Loucy (cell line): Measurements from ENCODE around the gene CACNG5.

Source experiments
- H2AFZ ChIP-seq: fragments of 200-600 bp; sonication (generic); 2 replicates; pipeline ENCODE4 v1.6.0; 2016; ENCODE audit warnings: antibody characterized with exemption, mild to moderate bottlenecking, low read length, moderate library complexity
- H3F3A ChIP-seq: fragments of 200-600 bp; 2 replicates; pipeline ENCODE4 v1.6.0; 2016; ENCODE audit warnings: antibody characterized with exemption, low read depth, mild to moderate bottlenecking
- H3K27me3 ChIP-seq: fragments of 200-600 bp; sonication (generic); 2 replicates; pipeline ENCODE4 v1.6.1; 2014; ENCODE audit warnings: low read length, mild to moderate bottlenecking; ENCODE audit not compliant: insufficient read depth, poor library complexity, severe bottlenecking
- H3K36me3 ChIP-seq: fragments of 200-600 bp; sonication (generic); 2 replicates; pipeline ENCODE4 v1.6.1; 2016; ENCODE audit warnings: low read length; ENCODE audit not compliant: insufficient read depth
- H3K4me1 ChIP-seq: fragments of 200-600 bp; sonication (generic); 2 replicates; pipeline ENCODE4 v1.5.1; 2014; ENCODE audit warnings: low read length, mild to moderate bottlenecking; ENCODE audit not compliant: insufficient read depth, poor library complexity, severe bottlenecking
- H3K4me2 ChIP-seq: fragments of 200-600 bp; sonication (generic); 2 replicates; pipeline ENCODE4 v1.6.0; 2014; ENCODE audit warnings: antibody characterized with exemption, low read length, low read depth, mild to moderate bottlenecking; ENCODE audit not compliant: poor library complexity, severe bottlenecking
- H3K4me3 ChIP-seq: fragments of 200-600 bp; sonication (generic); 2 replicates; pipeline ENCODE4 v1.5.1; 2014; ENCODE audit warnings: low read length, mild to moderate bottlenecking, mixed read lengths; ENCODE audit not compliant: poor library complexity, severe bottlenecking
- H3K79me2 ChIP-seq: fragments of 200-600 bp; sonication (generic); 2 replicates; pipeline ENCODE4 v1.6.1; 2014; ENCODE audit warnings: low read length; ENCODE audit not compliant: insufficient read depth
- H3K9ac ChIP-seq: fragments of 200-600 bp; sonication (generic); 2 replicates; pipeline ENCODE4 v1.6.0; 2014; ENCODE audit warnings: mild to moderate bottlenecking, low read depth, low read length, moderate library complexity; ENCODE audit not compliant: poor library complexity, severe bottlenecking
- H3K9me2 ChIP-seq: fragments of 200-600 bp; sonication (generic); replicated peaks from 2 replicates; pipeline ENCODE4 v1.6.1; 2016; ENCODE audit warnings: low read depth, low read length, mixed read lengths
- H3K9me3 ChIP-seq: fragments of 200-600 bp; sonication (generic); 2 replicates; pipeline ENCODE4 v1.6.1; 2014; ENCODE audit warnings: mild to moderate bottlenecking, antibody characterized with exemption, low read length, low read depth; ENCODE audit not compliant: insufficient read depth
- H4K20me1 ChIP-seq: fragments of 200-600 bp; sonication (generic); 2 replicates; pipeline ENCODE4 v1.6.0; 2014; ENCODE audit warnings: antibody characterized with exemption, low read length, mild to moderate bottlenecking; ENCODE audit not compliant: insufficient read depth, poor library complexity, severe bottlenecking
- EZH2phosphoT487 ChIP-seq: fragments of 200-600 bp; IDR thresholded peaks from 2 replicates; pipeline ENCODE4 v1.6.1; 2018; ENCODE audit warnings: antibody characterized with exemption, mild to moderate bottlenecking, moderate library complexity, borderline replicate concordance
- TF ChIP-seq, protein P1 (sequence below): fragments of 200-600 bp; sonication (generic); conservative IDR thresholded peaks from 2 replicates; pipeline ENCODE4 v1.5.1; 2014; ENCODE audit warnings: mild to moderate bottlenecking, antibody characterized with exemption, low read length

Gene CACNG5

DNA sequence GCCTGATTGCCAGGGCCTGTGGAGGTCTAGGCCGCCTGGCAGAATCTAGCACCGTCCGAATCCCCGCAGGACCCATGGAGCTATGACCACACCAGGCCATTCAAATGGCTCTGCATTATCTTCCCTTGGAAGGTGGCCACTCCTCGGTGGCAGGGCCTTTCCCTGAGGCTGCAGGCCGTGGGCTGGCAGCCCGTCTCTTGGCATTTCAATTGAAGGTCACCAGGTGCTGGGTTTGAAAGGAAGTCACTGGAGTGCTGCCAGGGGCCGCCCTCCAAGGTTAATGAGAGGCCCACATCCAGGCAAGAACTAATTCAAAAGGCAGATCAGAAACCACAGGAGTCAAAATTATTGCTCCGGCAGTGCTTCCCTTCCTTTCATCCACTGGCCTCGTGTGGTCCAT, 27.7 kb upstream of the CACNG5 start:
- Histone ChIP-seq H3K9me2 (no peaks in the 10 kb centered on the region), H3K4me1 (peaks cover 4% of the 10 kb centered on the region), H3K79me2 (no peaks in the 10 kb centered on the region), H3K9ac (no peak overlapping the region), H3K27me3 (no peaks in the 10 kb centered on the region), H4K20me1 (no peaks in the 10 kb centered on the region), H3K4me2 (no peak overlapping the region), H3K9me3 (no peaks in the 10 kb centered on the region), H2AFZ (no peak overlapping the region), H3K36me3 (no peaks in the 10 kb centered on the region), H3F3A (no peaks in the 10 kb centered on the region), H3K4me3 (no peak overlapping the region)
- TF ChIP-seq, protein P1, sequence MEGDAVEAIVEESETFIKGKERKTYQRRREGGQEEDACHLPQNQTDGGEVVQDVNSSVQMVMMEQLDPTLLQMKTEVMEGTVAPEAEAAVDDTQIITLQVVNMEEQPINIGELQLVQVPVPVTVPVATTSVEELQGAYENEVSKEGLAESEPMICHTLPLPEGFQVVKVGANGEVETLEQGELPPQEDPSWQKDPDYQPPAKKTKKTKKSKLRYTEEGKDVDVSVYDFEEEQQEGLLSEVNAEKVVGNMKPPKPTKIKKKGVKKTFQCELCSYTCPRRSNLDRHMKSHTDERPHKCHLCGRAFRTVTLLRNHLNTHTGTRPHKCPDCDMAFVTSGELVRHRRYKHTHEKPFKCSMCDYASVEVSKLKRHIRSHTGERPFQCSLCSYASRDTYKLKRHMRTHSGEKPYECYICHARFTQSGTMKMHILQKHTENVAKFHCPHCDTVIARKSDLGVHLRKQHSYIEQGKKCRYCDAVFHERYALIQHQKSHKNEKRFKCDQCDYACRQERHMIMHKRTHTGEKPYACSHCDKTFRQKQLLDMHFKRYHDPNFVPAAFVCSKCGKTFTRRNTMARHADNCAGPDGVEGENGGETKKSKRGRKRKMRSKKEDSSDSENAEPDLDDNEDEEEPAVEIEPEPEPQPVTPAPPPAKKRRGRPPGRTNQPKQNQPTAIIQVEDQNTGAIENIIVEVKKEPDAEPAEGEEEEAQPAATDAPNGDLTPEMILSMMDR = no peak

- H3K9me3 ChIP-seq = no peaks in the 10 kb centered on the region
- no peaks in the 10 kb centered on the region for H3K27me3 ChIP-seq
- no peak overlapping the region for H3K4me2 ChIP-seq
- H3K4me1 ChIP-seq = peaks cover 4% of the 10 kb centered on the region
- H2AFZ ChIP-seq = no peak overlapping the region
- H4K20me1 ChIP-seq = no peaks in the 10 kb centered on the region
- no peak overlapping the region for H3K4me3 ChIP-seq
- H3F3A ChIP-seq = no peaks in the 10 kb centered on the region
- no peaks in the 10 kb centered on the region for H3K79me2 ChIP-seq
- no peak overlapping the region for H3K9ac ChIP-seq
- H3K36me3 ChIP-seq = no peaks in the 10 kb centered on the region
- no peak for TF ChIP-seq EZH2phosphoT487
- TF ChIP-seq, protein P1 = no peak
- H3K9me2 ChIP-seq = no peaks in the 10 kb centered on the region
These were observed 25.5 kb upstream of the CACNG5 start for GRCh38 chr17:66809408-66809807.

- H3K36me3 ChIP-seq = no peaks in the 10 kb centered on the region
- H4K20me1 ChIP-seq = no peaks in the 10 kb centered on the region
- TF ChIP-seq EZH2phosphoT487 = no peak
- TF ChIP-seq, protein P1 = no peak
- no peak overlapping the region for H3K9ac ChIP-seq
- H3K9me2 ChIP-seq = no peaks in the 10 kb centered on the region
- no peaks in the 10 kb centered on the region for H3F3A ChIP-seq
- H3K4me1 ChIP-seq = peaks cover 4% of the 10 kb centered on the region
- H3K4me2 ChIP-seq = no peak overlapping the region
- no peaks in the 10 kb centered on the region for H3K27me3 ChIP-seq
- no peaks in the 10 kb centered on the region for H3K79me2 ChIP-seq
- no peak overlapping the region for H2AFZ ChIP-seq
- no peak overlapping the region for H3K4me3 ChIP-seq
- H3K9me3 ChIP-seq = no peaks in the 10 kb centered on the region
These were observed 23.8 kb upstream of the CACNG5 start for GRCh38 chr17:66810951-66811682.
